Fibroblast of lung (primary cell): Measurements from ENCODE around the gene MPND. TPM values are rescaled to one million over a fixed set of nuclear protein-coding genes. Genes with fewer than 3 reads are reported as not detected.
A peak's percentile ranks its signal among the peaks of the same experiment; 100 is the strongest.

Experiments
- DNase-seq, 2 donors: peaks; one replicate each; pipeline versions ENCODE4 v3.0.0 to v3.0.0-alpha.2; 2010; ENCODE audit warnings: low read depth in 2 of 2
- H2AFZ ChIP-seq: 2 replicates; pipeline ENCODE4 v1.5.1; 2012; ENCODE audit warnings: low read length, control low read depth, inconsistent platforms
- H3K27ac ChIP-seq: 2 replicates; pipeline ENCODE4 v1.5.1; 2011; ENCODE audit warnings: low read length, control low read depth; ENCODE audit not compliant: insufficient read depth
- H3K27me3 ChIP-seq: 2 replicates; pipeline ENCODE4 v1.5.1; 2011; ENCODE audit warnings: mild to moderate bottlenecking, low read length; ENCODE audit not compliant: control insufficient read depth, insufficient read depth
- H3K36me3 ChIP-seq: 2 replicates; pipeline ENCODE4 v1.5.1; 2011; ENCODE audit warnings: low read length; ENCODE audit not compliant: control insufficient read depth, insufficient read depth
- H3K4me1 ChIP-seq: 2 replicates; pipeline ENCODE4 v1.5.1; 2011; ENCODE audit warnings: low read length; ENCODE audit not compliant: control insufficient read depth, insufficient read depth; ENCODE audit errors: extremely low read depth
- H3K4me2 ChIP-seq: 2 replicates; pipeline ENCODE4 v1.5.1; 2011; ENCODE audit warnings: low read length, control low read depth; ENCODE audit not compliant: insufficient read depth; ENCODE audit errors: extremely low read depth
- H3K4me3 ChIP-seq, 4 experiments: fragments of 200-600 bp in 1 of 4; sonication (generic) in 1 of 4; replicated peaks in 1 of 4; 2 replicates each; pipeline ENCODE4 v1.5.1; 2011 to 2016; ENCODE audit warnings: low read length in 4 of 4, low read depth in 3 of 4, mild to moderate bottlenecking in 3 of 4, control low read depth in 2 of 4, inconsistent platforms in 1 of 4, mixed read lengths in 1 of 4; ENCODE audit not compliant: insufficient read depth in 1 of 4; ENCODE audit errors: control extremely low read depth in 1 of 4
- H3K79me2 ChIP-seq: 2 replicates; pipeline ENCODE4 v1.5.1; 2012; ENCODE audit warnings: mild to moderate bottlenecking, low read length, inconsistent platforms; ENCODE audit not compliant: control insufficient read depth, insufficient read depth
- H3K9ac ChIP-seq: 2 replicates; pipeline ENCODE4 v1.5.1; 2011; ENCODE audit warnings: mild to moderate bottlenecking, low read length, control low read depth; ENCODE audit not compliant: insufficient read depth
- H3K9me3 ChIP-seq: 2 replicates; pipeline ENCODE4 v1.5.1; 2012; ENCODE audit warnings: low read depth, low read length; ENCODE audit not compliant: control insufficient read depth, insufficient read depth
- H4K20me1 ChIP-seq: 2 replicates; pipeline ENCODE4 v1.5.1; 2011; ENCODE audit warnings: low read length; ENCODE audit not compliant: control insufficient read depth, insufficient read depth; ENCODE audit errors: extremely low read depth
- EZH2 ChIP-seq: IDR thresholded peaks from 2 replicates; pipeline ENCODE4 v1.5.1; 2012; ENCODE audit warnings: low read length, control low read depth, mild to moderate bottlenecking; ENCODE audit errors: missing control alignments
- polyA plus RNA-seq, 2 donors: library from polyadenylated mRNA; depleted of rRNA in 1 of 2; stranded (reverse) in 1 of 2; unstranded in 1 of 2; fragments of >200 nt; gene quantifications; 2 replicates each; pipeline ENCODE4 v1.2.1, GENCODE V29; 2011 to 2012; ENCODE audit warnings: missing spikeins in 1 of 2
- total RNA-seq: library from RNA; depleted of rRNA; stranded (reverse); fragments of >200 nt; gene quantifications from 2 replicates; pipeline ENCODE4 v1.2.1, GENCODE V29; 2014
- TF ChIP-seq, protein P1 (sequence below), 2 donors: IDR thresholded peaks in 1 of 2; conservative IDR thresholded peaks in 1 of 2; 1 replicate in 1 of 2; 2 replicates in 1 of 2; pipeline ENCODE4 v1.5.1; 2011 to 2012; ENCODE audit warnings: low read length in 2 of 2, control low read depth in 1 of 2, inconsistent platforms in 1 of 2, low read depth in 1 of 2, mild to moderate bottlenecking in 1 of 2

The MPND gene
- total and polyA plus RNA-seq, 2 donors (not counting 1 experiment from before 2014, with no cell fraction given) = 2.7 to 7.1 TPM

DNA sequence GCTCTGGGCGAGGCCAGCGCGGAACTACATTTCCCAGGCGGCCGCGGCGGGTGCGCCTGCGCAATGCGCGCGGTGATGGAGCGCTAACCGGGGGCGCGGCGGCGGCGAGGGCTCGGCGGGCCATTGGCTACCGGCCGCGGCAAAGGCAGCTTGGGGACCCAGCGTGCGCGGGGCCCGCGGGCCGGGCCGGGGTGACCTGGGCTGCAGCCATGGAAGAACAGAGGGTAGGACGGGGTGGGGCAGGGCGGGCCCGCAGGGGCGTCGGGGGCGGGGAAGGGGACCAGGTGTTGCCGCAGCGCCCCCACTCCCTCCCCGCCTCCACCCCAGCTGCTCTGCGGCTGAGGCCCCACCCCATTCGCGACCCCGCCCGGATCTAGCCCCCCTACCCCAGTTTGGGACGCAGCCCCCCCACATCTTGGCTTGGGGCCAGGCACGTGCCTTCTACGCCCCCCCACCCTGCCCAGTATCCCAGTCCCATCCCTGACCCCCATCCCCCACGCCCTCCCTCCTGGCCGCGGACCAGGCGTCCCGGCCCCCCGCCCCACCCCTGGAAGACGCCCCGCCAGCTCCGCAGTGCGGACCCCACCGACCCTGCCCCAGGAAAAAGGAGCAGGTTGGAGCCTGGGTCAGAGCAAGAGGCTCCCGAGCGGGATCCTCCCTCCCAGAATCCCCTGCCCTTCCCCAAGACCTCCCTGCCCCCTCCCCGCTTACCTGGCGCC, 38.7 kb upstream of the MPND start, which contains the start of gene FSD1:
FSD1 (plus strand) TSS at position 61 of the 719 bp plus-strand sequence; CDS start at position 210, 149 bp downstream.
- H3K4me3 ChIP-seq = peak within 1 kb of the TSS in 2 of 4 experiments; percentile 6 to 47
- peak; percentile 37 to 42 for DNase-seq

DNA sequence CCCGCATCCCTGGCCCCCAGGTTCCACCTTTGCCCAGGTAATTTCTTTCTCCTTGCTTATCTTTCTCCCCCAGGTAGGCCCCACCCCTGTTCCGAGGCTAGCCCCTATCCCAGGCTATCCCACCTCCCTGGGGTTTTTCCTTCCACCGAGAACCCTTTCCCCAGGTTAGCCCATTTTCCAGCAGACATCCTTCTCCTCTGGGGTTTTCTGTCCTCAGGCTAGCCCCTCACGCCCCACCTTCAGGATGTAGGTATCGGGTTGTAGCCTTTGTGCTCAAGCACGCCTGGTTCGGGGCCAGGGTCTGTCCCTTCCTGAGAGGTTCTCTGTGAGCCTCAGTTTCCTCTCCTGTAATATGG, 38.1 kb upstream of the MPND start:
- Histone ChIP-seq H3K4me3 (no peak overlapping the region), H4K20me1 (no peaks in the 10 kb centered on the region)

More for the DNA sequence above, 38.7 kb upstream of the MPND start, which contains the start of gene FSD1:
- no peaks in the 10 kb centered on the region for H3K4me1 ChIP-seq
- no peaks in the 10 kb centered on the region for H3K79me2 ChIP-seq
- H2AFZ ChIP-seq = no peak within 1 kb of the TSS
- peak within 1 kb of the TSS; percentile 32 for H3K4me2 ChIP-seq
- no peaks in the 10 kb centered on the region for H4K20me1 ChIP-seq
- no peaks in the 10 kb centered on the region for H3K9me3 ChIP-seq
- TF ChIP-seq, protein P1, sequence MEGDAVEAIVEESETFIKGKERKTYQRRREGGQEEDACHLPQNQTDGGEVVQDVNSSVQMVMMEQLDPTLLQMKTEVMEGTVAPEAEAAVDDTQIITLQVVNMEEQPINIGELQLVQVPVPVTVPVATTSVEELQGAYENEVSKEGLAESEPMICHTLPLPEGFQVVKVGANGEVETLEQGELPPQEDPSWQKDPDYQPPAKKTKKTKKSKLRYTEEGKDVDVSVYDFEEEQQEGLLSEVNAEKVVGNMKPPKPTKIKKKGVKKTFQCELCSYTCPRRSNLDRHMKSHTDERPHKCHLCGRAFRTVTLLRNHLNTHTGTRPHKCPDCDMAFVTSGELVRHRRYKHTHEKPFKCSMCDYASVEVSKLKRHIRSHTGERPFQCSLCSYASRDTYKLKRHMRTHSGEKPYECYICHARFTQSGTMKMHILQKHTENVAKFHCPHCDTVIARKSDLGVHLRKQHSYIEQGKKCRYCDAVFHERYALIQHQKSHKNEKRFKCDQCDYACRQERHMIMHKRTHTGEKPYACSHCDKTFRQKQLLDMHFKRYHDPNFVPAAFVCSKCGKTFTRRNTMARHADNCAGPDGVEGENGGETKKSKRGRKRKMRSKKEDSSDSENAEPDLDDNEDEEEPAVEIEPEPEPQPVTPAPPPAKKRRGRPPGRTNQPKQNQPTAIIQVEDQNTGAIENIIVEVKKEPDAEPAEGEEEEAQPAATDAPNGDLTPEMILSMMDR (conservative IDR thresholded peaks at IDR 0.05 in 1 of 2, IDR thresholded peaks at IDR 0.05 in 1 of 2; ENCODE audit: low read depth in 1 of 2, low read length in 2 of 2) = no peak
- no peak for TF ChIP-seq EZH2
- H3K36me3 ChIP-seq = no peaks in the 10 kb centered on the region
- no peak within 1 kb of the TSS for H3K27ac ChIP-seq
- H3K9ac ChIP-seq = no peak within 1 kb of the TSS
- no peaks in the 10 kb centered on the region for H3K27me3 ChIP-seq

DNA sequence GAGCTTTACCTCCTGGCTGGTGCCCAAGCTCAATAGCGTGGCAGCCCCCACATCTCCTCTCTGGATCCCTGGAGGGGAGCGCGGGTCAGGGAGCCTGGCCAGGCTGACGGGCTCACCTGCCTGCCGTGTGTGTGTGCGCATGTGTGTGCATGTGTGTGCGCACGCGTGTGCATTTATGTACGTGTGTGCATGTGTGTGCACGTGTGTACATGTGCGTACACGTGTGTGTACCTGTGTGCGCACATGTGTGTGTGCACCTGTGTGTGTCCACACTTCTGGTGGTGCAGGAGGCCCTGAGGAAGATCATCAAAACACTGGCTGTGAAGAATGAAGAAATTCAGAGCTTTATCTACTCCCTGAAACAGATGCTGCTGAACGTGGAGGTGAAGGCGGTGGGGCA, 37.7 kb upstream of the MPND start:
- no peak for TF ChIP-seq EZH2
- TF ChIP-seq, protein P1 (conservative IDR thresholded peaks at IDR 0.05 in 1 of 2, IDR thresholded peaks at IDR 0.05 in 1 of 2; ENCODE audit: low read depth in 1 of 2, low read length in 2 of 2) = no peak
- Histone ChIP-seq H3K27ac (no peak overlapping the region), H3K4me3 (no peak overlapping the region), H3K4me2 (no peak overlapping the region), H3K9me3 (no peaks in the 10 kb centered on the region), H4K20me1 (no peaks in the 10 kb centered on the region), H2AFZ (no peak overlapping the region), H3K4me1 (no peaks in the 10 kb centered on the region), H3K9ac (no peak overlapping the region), H3K27me3 (no peaks in the 10 kb centered on the region), H3K36me3 (no peaks in the 10 kb centered on the region), H3K79me2 (no peaks in the 10 kb centered on the region)
- DNase-seq = no peak

More for the DNA sequence above, 38.1 kb upstream of the MPND start:
- Histone ChIP-seq H2AFZ (no peak overlapping the region), H3K9ac (no peak overlapping the region), H3K4me1 (no peaks in the 10 kb centered on the region), H3K79me2 (no peaks in the 10 kb centered on the region), H3K9me3 (no peaks in the 10 kb centered on the region), H3K27me3 (no peaks in the 10 kb centered on the region), H3K4me2 (no peak overlapping the region), H3K36me3 (no peaks in the 10 kb centered on the region), H3K27ac (no peak overlapping the region)
- no peak for DNase-seq
- TF ChIP-seq EZH2 = no peak
- TF ChIP-seq, protein P1 (conservative IDR thresholded peaks at IDR 0.05 in 1 of 2, IDR thresholded peaks at IDR 0.05 in 1 of 2; ENCODE audit: low read depth in 1 of 2, low read length in 2 of 2) = no peak
